H1 (cell line): ENCODE data around the gene DENND1A. TPM values are rescaled to one million over a fixed set of nuclear protein-coding genes. Genes with fewer than 3 reads are reported as not detected.

Experiments used
- CTCF ChIA-PET: fragments of 300-600 bp; sonication (Branson Sonifier 250); formaldehyde crosslinking; loops from one replicate; lab custom pipeline; 2021; ENCODE audit not compliant: partially characterized antibody; lab: Charles Lee
- POLR2A ChIA-PET: fragments of 300-600 bp; sonication (Branson Sonifier 250); formaldehyde crosslinking; loops from one replicate; lab custom pipeline; 2021; ENCODE audit warnings: inconsistent platforms; ENCODE audit not compliant: partially characterized antibody; lab: Charles Lee
- DNase-seq, 2 experiments: peaks; one replicate each; pipeline versions ENCODE4 v3.0.0 to v3.0.0-alpha.2; 2010 to 2022; ENCODE audit warnings: low spot score in 2 of 2, low read depth in 1 of 2, mixed read lengths in 1 of 2
- FAIRE-seq: peaks from 2 replicates; lab custom pipeline; 2011; peaks lifted over from hg19 to GRCh38; lab: Jason Lieb, UNC
- H2AFZ ChIP-seq: 2 replicates; pipeline ENCODE4 v1.8.1; 2012; ENCODE audit warnings: low read length, inconsistent platforms
- H2AK5ac ChIP-seq: 2 replicates; pipeline ENCODE4 v1.6.1; 2013; ENCODE audit warnings: low read depth, low read length
- H2BK120ac ChIP-seq: replicated peaks from 2 replicates; pipeline ENCODE3; 2013; ENCODE audit warnings: low read depth, low read length, inconsistent platforms
- H2BK12ac ChIP-seq: 2 replicates; pipeline ENCODE4 v1.6.1; 2013; ENCODE audit warnings: low read depth, low read length
- H2BK15ac ChIP-seq: 2 replicates; pipeline ENCODE4 v1.6.1; 2013; ENCODE audit warnings: low read length
- H2BK20ac ChIP-seq: 2 replicates; pipeline ENCODE4 v1.6.1; 2013; ENCODE audit warnings: low read length
- H2BK5ac ChIP-seq: 2 replicates; pipeline ENCODE4 v1.6.1; 2013; ENCODE audit warnings: low read depth, low read length
- H3K14ac ChIP-seq: 2 replicates; pipeline ENCODE4 v1.6.1; 2013; ENCODE audit warnings: inconsistent platforms; ENCODE audit not compliant: insufficient read length
- H3K18ac ChIP-seq: 2 replicates; pipeline ENCODE4 v1.6.1; 2013; ENCODE audit warnings: low read length; ENCODE audit errors: extremely low read depth
- H3K23ac ChIP-seq: 2 replicates; pipeline ENCODE4 v1.6.1; 2013; ENCODE audit warnings: inconsistent platforms; ENCODE audit not compliant: insufficient read length
- H3K23me2 ChIP-seq: 2 replicates; pipeline ENCODE4 v1.6.1; 2013; ENCODE audit warnings: low read depth, low read length
- H3K27ac ChIP-seq: 2 replicates; pipeline ENCODE4 v1.6.1; 2011; ENCODE audit warnings: low read depth, low read length, inconsistent platforms
- H3K27me3 ChIP-seq, 4 experiments: replicated peaks in 1 of 4; 1 replicate in 1 of 4; 2 replicates in 3 of 4; pipeline versions ENCODE4 v1.6.1 to v1.8.1; 2011 to 2013; ENCODE audit warnings: low read length in 3 of 4, mild to moderate bottlenecking in 3 of 4, inconsistent platforms in 2 of 4, mixed read lengths in 2 of 4, moderate library complexity in 1 of 4; ENCODE audit not compliant: control insufficient read depth in 3 of 4, insufficient read depth in 3 of 4; ENCODE audit errors: extremely low read depth in 1 of 4
- H3K36me3 ChIP-seq, 4 experiments: 2 replicates each; pipeline versions ENCODE4 v1.6.1 to v1.8.1; 2011 to 2013; ENCODE audit warnings: mild to moderate bottlenecking in 4 of 4, low read length in 3 of 4, moderate library complexity in 2 of 4, control low read depth in 1 of 4, inconsistent platforms in 1 of 4; ENCODE audit not compliant: insufficient read depth in 4 of 4, control insufficient read depth in 2 of 4
- H3K4ac ChIP-seq: replicated peaks from 2 replicates; pipeline ENCODE3; 2013; ENCODE audit warnings: low read length, low read depth, mixed read lengths, inconsistent platforms; ENCODE audit not compliant: insufficient read length
- H3K4me1 ChIP-seq, 4 experiments: replicated peaks in 1 of 4; 1 replicate in 1 of 4; 2 replicates in 3 of 4; pipeline versions ENCODE4 v1.6.1 to v1.8.1; 2011 to 2013; ENCODE audit warnings: low read length in 3 of 4, inconsistent platforms in 2 of 4, mixed read lengths in 1 of 4; ENCODE audit not compliant: insufficient read depth in 4 of 4, control insufficient read depth in 3 of 4
- H3K4me2 ChIP-seq, 2 experiments: 2 replicates each; pipeline versions ENCODE4 v1.6.1 to v1.8.1; 2011 to 2013; ENCODE audit warnings: low read depth in 2 of 2, low read length in 2 of 2, control low read depth in 1 of 2, inconsistent platforms in 1 of 2, mild to moderate bottlenecking in 1 of 2; ENCODE audit not compliant: insufficient read depth in 1 of 2
- H3K4me3 ChIP-seq, 4 experiments: fragments of 200-600, 300-600 bp in 1 of 4; sonication (generic), shearing (Covaris generic), sonication (Bioruptor Twin) in 1 of 4; 2 replicates each; pipeline versions ENCODE4 v1.5.1 to v1.8.1; 2011 to 2016; ENCODE audit warnings: low read length in 4 of 4, low read depth in 3 of 4, control low read depth in 2 of 4, inconsistent platforms in 2 of 4, mild to moderate bottlenecking in 2 of 4, mixed read lengths in 1 of 4, moderate library complexity in 1 of 4; ENCODE audit not compliant: insufficient read depth in 2 of 4; ENCODE audit errors: extremely low read depth in 1 of 4
- H3K56ac ChIP-seq: replicated peaks from 2 replicates; pipeline ENCODE3; 2013; ENCODE audit warnings: low read depth, mild to moderate bottlenecking, mixed read lengths, low read length, inconsistent platforms; ENCODE audit not compliant: insufficient read length
- H3K79me1 ChIP-seq: 2 replicates; pipeline ENCODE4 v1.6.1; 2013; ENCODE audit warnings: low read depth, low read length, control low read depth
- H3K79me2 ChIP-seq, 2 experiments: 2 replicates each; pipeline versions ENCODE4 v1.6.1 to v1.8.1; 2012 to 2013; ENCODE audit warnings: low read length in 2 of 2, mild to moderate bottlenecking in 2 of 2, inconsistent platforms in 1 of 2; ENCODE audit not compliant: insufficient read depth in 2 of 2, control insufficient read depth in 1 of 2
- H3K9ac ChIP-seq, 4 experiments: replicated peaks in 1 of 4; 1 replicate in 1 of 4; 2 replicates in 3 of 4; pipeline versions ENCODE4 v1.6.1 to v1.8.1; 2011 to 2013; ENCODE audit warnings: low read depth in 3 of 4, low read length in 3 of 4, control low read depth in 2 of 4, mild to moderate bottlenecking in 2 of 4, moderate library complexity in 2 of 4, inconsistent platforms in 1 of 4; ENCODE audit errors: extremely low read depth in 1 of 4
- H3K9me3 ChIP-seq, 2 experiments: 2 replicates each; pipeline versions ENCODE4 v1.6.1 to v1.8.1; 2012 to 2013; ENCODE audit warnings: mild to moderate bottlenecking in 2 of 2, moderate library complexity in 2 of 2, control low read depth in 1 of 2, inconsistent platforms in 1 of 2, low read depth in 1 of 2, low read length in 1 of 2, mixed read lengths in 1 of 2; ENCODE audit not compliant: insufficient read depth in 2 of 2
- H4K20me1 ChIP-seq, 2 experiments: replicated peaks in 1 of 2; 2 replicates each; pipeline versions ENCODE3 to v1.8.1; 2011 to 2013; ENCODE audit warnings: inconsistent platforms in 2 of 2, low read length in 2 of 2, mild to moderate bottlenecking in 1 of 2; ENCODE audit not compliant: insufficient read depth in 2 of 2, control insufficient read depth in 1 of 2
- H4K5ac ChIP-seq: 2 replicates; pipeline ENCODE4 v1.6.1; 2013; ENCODE audit warnings: low read length, low read depth, mixed read lengths, inconsistent platforms; ENCODE audit not compliant: insufficient read length
- H4K8ac ChIP-seq: 2 replicates; pipeline ENCODE4 v1.8.0; 2013; ENCODE audit warnings: mild to moderate bottlenecking, moderate library complexity, low read length, inconsistent platforms; ENCODE audit not compliant: insufficient read depth; ENCODE audit errors: extremely low read depth
- H4K91ac ChIP-seq: replicated peaks from 2 replicates; pipeline ENCODE3; 2013; ENCODE audit warnings: low read length, mixed read lengths, inconsistent platforms; ENCODE audit not compliant: insufficient read length
- ASH2L ChIP-seq: fragments of 200-600, 300-600 bp; sonication (generic); IDR thresholded peaks from one replicate; pipeline ENCODE4 v1.7.1; 2017; ENCODE audit warnings: low read length
- E2F6 ChIP-seq: IDR thresholded peaks from 2 replicates; pipeline ENCODE4 v1.6.1; 2012; ENCODE audit warnings: inconsistent platforms
- EP300 ChIP-seq, 2 experiments: IDR thresholded peaks; 1 replicate in 1 of 2; 2 replicates in 1 of 2; pipeline ENCODE4 v1.6.1; 2011 to 2012; ENCODE audit warnings: low read depth in 2 of 2, low read length in 2 of 2, mild to moderate bottlenecking in 2 of 2, borderline replicate concordance in 1 of 2, inconsistent platforms in 1 of 2, moderate library complexity in 1 of 2
- GTF2F1 ChIP-seq: IDR thresholded peaks from 2 replicates; pipeline ENCODE4 v1.6.1; 2012; ENCODE audit warnings: low read depth, low read length, improper control_type of control experiment, borderline replicate concordance
- HDAC2 ChIP-seq, 2 experiments: fragments of 300-600 bp in 1 of 2; sonication (generic) in 1 of 2; IDR thresholded peaks; 2 replicates each; pipeline ENCODE4 v1.6.1; 2011 to 2012; ENCODE audit warnings: low read depth in 2 of 2, low read length in 2 of 2, mild to moderate bottlenecking in 2 of 2, moderate library complexity in 2 of 2, borderline replicate concordance in 1 of 2, inconsistent platforms in 1 of 2
- NRF1 ChIP-seq: IDR thresholded peaks from 2 replicates; pipeline ENCODE4 v1.6.1; 2011; ENCODE audit warnings: mild to moderate bottlenecking, low read depth, low read length, improper control_type of control experiment
- RNF2 ChIP-seq: fragments of 200-900, 300-1000 bp; sonication (generic); IDR thresholded peaks from 2 replicates; pipeline ENCODE4 v1.7.1; 2016; ENCODE audit warnings: borderline replicate concordance, low read depth, mild to moderate bottlenecking, antibody characterized with exemption, low read length; ENCODE audit not compliant: poor library complexity, severe bottlenecking; ENCODE audit errors: missing control alignments
- SAP30 ChIP-seq: fragments of 300-600 bp; sonication (generic); IDR thresholded peaks from 2 replicates; pipeline ENCODE4 v1.7.1; 2012; ENCODE audit warnings: low read length, moderate library complexity, mild to moderate bottlenecking, inconsistent platforms; ENCODE audit not compliant: insufficient read depth, insufficient replicate concordance
- SRF ChIP-seq: IDR thresholded peaks from 2 replicates; pipeline ENCODE4 v1.6.1; 2011; ENCODE audit warnings: mild to moderate bottlenecking, low read depth, low read length, moderate library complexity
- WGBS, 2 experiments: shearing (Covaris generic) in 1 of 2; methylation state at CpG; one replicate each; pipeline versions ENCODE4 v1.1.6 to v1.1.7; 2013 to 2015; ENCODE audit warnings: low lambda C conversion rate in 2 of 2, mixed read lengths in 2 of 2, inconsistent platforms in 1 of 2, low coverage in 1 of 2, missing lambda C conversion rate in 1 of 2; ENCODE audit not compliant: insufficient replicate concordance in 2 of 2, insufficient coverage in 1 of 2, insufficient read length in 1 of 2; ENCODE audit errors: extremely low coverage in 1 of 2, missing lambda C conversion rate in 1 of 2; 5-methylcytosine and 5-hydroxymethylcytosine counted together
- polyA plus RNA-seq, 7 experiments: library from polyadenylated mRNA; depleted of rRNA in 3 of 7; stranded (reverse) in 5 of 7; unstranded in 2 of 7; fragments of >200 nt in 5 of 7; fragments of 200-250 nt in 2 of 7; gene quantifications; 1 replicate in 5 of 7; 2 replicates in 1 of 7; 4 replicates in 1 of 7; pipeline versions ENCODE4 v1.2.1 to v1.2.3, GENCODE V29; 2011 to 2013; ENCODE audit warnings: missing spikeins in 2 of 7, mixed read lengths in 2 of 7
- total RNA-seq: library from RNA; stranded (reverse); fragmentation: NEBNext Ultra II Directional; extraction: Animal tissue kit (Norgen Biotek cat#: 25700); gene quantifications from 2 replicates; pipeline ENCODE4 v1.2.1, GENCODE V29; 2021
- TF ChIP-seq, protein P1 (sequence below): IDR thresholded peaks from 2 replicates; pipeline ENCODE4 v1.6.1; 2011; ENCODE audit warnings: low read length, improper control_type of control experiment

DENND1A gene
- total and polyA plus RNA-seq, 2 of the 8 experiments (the other 6 are each of a cell fraction or from before 2014, with no cell fraction given) = 24.1 to 26.4 TPM

DNA sequence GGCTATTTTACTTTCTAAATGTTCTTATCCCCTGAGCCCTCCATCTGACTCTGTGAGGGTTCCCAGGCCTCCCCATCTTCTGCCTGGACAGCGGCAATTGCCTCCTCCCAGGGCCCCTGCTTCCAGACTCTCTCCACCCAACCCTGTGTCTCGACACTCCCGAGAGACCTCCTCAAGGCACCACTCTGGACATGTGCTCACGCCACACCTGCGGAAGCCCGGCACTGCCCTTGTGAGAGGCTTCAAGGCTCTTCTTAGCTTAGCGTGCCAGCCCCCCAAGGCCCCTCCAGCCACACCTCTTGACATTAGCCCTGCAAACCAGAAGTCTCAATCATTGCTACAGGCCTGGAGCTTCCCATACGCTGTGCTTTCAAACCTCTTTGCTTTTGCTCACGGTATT, 449.8 kb downstream of the DENND1A start:
- TF ChIP-seq NRF1 (no peak), RNF2 (no peak), E2F6 (no peak), SAP30 (no peak), GTF2F1 (no peak), EP300 (IDR thresholded peaks at IDR 0.05; ENCODE audit: borderline replicate concordance in 1 of 2, low read depth in 2 of 2, low read length in 2 of 2) (no peak), SRF (no peak), ASH2L (no peak), HDAC2 (IDR thresholded peaks at IDR 0.05; ENCODE audit: borderline replicate concordance in 1 of 2, low read depth in 2 of 2, low read length in 2 of 2) (no peak)
- TF ChIP-seq, protein P1, sequence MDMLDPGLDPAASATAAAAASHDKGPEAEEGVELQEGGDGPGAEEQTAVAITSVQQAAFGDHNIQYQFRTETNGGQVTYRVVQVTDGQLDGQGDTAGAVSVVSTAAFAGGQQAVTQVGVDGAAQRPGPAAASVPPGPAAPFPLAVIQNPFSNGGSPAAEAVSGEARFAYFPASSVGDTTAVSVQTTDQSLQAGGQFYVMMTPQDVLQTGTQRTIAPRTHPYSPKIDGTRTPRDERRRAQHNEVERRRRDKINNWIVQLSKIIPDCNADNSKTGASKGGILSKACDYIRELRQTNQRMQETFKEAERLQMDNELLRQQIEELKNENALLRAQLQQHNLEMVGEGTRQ = no peak
- FAIRE-seq (no peak), DNase-seq (no peak)
- H4K5ac ChIP-seq = no peak overlapping the region
- no peak overlapping the region for H3K14ac ChIP-seq
- H2BK20ac ChIP-seq = peak overlapping the region; percentile 62; the same call in 1 of the 2 replicates
- H4K20me1 ChIP-seq = no peaks in the 10 kb centered on the region
- no peak overlapping the region for H3K4ac ChIP-seq
- H4K91ac ChIP-seq = no peak overlapping the region
- peak overlapping the region; percentile 5 to 15; a peak in 1 of 4 replicates for H3K4me2 ChIP-seq
- H3K23me2 ChIP-seq = no peaks in the 10 kb centered on the region
- no peaks in the 10 kb centered on the region for H3K79me2 ChIP-seq
- H3K4me3 ChIP-seq = no peak overlapping the region
- no peaks in the 10 kb centered on the region for H3K36me3 ChIP-seq
- peaks cover 11 to 20% (median 16%) of the 10 kb centered on the region in 4 experiments for H3K4me1 ChIP-seq
- no peak overlapping the region for H3K23ac ChIP-seq
- H2AK5ac ChIP-seq = no peak overlapping the region
- no peak overlapping the region for H3K18ac ChIP-seq
- no peak overlapping the region for H2AFZ ChIP-seq
- H2BK15ac ChIP-seq = no peak overlapping the region
- WGBS, 2 experiments = 86% methylated on average over 9 of the region's 9 CpGs; no CpG with 5 or more reads in 1 of the 2 experiments
- ChIA-PET POLR2A (interaction anchor here (0.8 to 1.5 kb wide), 3 partner anchors 8 to 20 kb away, joined by 3 to 4 read pairs (median 4); no protein-coding TSS in a partner anchor), CTCF (interaction anchor here (1.0 to 1.6 kb wide), 4 partner anchors 8 to 78 kb away, joined by 3 to 4 read pairs (median 3); no protein-coding TSS in a partner anchor)
- H3K9ac ChIP-seq = no peak overlapping the region; a peak in 1 of 7 replicates
- H2BK120ac ChIP-seq = no peak overlapping the region
- no peak overlapping the region for H3K56ac ChIP-seq
- peak overlapping the region; percentile 68; the same call in 1 of the 2 replicates for H2BK5ac ChIP-seq
- no peaks in the 10 kb centered on the region for H3K27me3 ChIP-seq
- H4K8ac ChIP-seq = no peak overlapping the region
- no peaks in the 10 kb centered on the region for H3K9me3 ChIP-seq
- no peak overlapping the region for H3K27ac ChIP-seq
- 0 out of 2 replicates have a peak overlapping the region, but pooled peaks have one; percentile 68 for H2BK12ac ChIP-seq
- peaks cover 5% of the 10 kb centered on the region; the same call in 1 of the 2 replicates for H3K79me1 ChIP-seq
